ENCODE results near the gene MMP17.

Gene MMP17

GRCh38 chr12:131850856-131851559 lies 22.8 kb downstream of the MMP17 start:
- DNase-seq (ENCODE audit: low read depth): no peak

GRCh38 chr12:131851741-131852550 lies 23.8 kb downstream of the MMP17 start:
- no peak for DNase-seq (ENCODE audit: low read depth)

DNA sequence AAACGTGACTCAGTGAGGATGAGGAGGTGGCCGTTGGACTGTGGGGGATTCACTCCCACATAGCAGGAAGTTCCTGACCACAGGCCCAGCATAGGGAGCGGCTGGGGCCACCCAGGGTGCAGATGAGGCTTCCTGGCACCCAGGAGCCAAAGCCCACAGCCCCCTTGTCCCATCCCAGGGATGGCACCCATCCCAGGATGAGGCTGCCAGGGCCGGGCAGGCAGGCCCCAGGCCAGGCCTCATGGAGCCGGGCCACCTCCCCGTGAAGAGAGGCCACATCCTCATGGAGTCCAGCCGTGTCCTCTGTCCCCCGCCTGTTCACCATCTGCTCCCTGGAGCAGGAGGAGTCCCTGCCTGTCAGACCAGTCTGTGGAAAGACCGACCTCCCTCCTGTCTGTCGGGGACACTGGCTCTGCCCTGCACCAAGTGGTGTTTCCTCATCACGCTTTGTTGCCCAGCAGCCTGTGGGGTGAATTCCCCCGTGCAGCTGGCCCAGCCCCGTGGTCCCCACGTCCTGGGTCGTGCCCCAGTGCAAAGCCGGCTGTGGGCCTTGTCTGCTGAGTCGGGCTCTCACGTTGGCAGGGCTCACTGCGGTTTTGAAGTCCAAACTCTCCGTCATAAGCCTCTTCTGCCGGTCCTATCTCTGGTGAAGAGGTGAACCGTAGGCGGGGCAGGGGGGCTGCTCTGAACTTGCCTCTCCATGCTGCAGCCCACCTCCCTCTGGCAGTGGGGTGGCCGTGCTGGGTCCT lies 24.5 kb downstream of the MMP17 start:
- no peak for DNase-seq (ENCODE audit: low read depth)

- no peak for DNase-seq (ENCODE audit: low read depth)
These were observed 25.9 kb downstream of the MMP17 start for GRCh38 chr12:131853832-131854797.

DNA sequence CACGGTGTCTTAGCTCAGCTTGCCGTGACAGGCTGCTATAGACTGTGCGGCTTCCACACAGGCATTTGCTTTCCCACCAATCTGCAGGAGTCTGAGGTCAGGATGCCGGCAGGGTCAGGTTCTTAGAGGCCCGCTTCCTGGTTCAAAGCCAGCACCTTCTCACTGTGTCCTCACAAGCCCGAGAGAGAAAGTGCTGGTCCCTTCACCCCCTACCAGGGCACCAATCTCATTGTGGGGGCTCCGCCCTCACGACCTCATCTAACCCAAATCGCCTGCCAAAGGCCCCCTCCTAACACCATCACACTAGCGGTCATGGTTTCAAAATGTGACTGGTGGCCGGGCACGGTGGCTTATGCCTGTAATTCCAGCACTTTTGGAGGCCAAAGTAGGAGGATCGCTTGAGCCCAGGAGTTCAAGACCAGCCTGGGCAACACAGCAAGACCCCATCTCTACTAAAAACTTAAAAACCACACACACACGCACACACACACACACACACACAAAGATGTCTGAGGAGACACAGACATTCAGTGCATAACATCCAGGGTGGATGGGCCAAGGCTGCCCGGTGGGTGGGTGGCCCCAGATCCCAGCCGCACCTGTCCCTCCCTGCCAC lies 26.8 kb downstream of the MMP17 start:
- no peak for DNase-seq (ENCODE audit: low read depth)

DNA sequence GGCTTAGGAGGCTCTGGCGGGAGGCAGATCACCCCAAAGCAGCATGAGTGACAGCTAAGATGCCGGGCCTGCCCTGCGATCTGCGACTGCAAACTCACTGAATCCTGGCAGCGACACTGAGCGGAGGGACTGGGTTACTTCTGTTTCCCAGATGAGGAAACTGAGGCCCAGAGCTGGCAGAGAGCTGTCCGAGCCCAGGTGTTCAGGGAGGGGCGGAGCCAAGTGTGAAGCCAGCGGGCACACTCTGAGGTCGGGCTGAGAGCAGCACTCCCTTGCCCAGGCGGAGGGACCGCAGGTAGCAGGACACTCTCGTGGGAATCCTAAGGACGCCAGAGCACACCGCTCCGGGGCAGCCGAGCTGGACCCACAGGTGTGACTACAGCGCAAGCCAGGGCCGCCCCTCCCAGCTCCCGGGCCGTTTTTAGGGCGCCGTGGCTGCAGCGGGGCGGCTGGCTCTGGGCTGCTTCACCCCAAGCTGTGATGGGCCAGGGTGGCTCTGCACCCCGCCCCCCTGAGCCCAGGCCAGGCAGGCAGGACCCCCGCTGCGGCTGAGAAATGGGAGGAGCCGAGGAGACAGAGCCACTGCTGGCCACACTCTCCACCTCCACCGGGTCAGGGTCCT lies 27.4 kb downstream of the MMP17 start:
- no peak for DNase-seq (ENCODE audit: low read depth)

DNA sequence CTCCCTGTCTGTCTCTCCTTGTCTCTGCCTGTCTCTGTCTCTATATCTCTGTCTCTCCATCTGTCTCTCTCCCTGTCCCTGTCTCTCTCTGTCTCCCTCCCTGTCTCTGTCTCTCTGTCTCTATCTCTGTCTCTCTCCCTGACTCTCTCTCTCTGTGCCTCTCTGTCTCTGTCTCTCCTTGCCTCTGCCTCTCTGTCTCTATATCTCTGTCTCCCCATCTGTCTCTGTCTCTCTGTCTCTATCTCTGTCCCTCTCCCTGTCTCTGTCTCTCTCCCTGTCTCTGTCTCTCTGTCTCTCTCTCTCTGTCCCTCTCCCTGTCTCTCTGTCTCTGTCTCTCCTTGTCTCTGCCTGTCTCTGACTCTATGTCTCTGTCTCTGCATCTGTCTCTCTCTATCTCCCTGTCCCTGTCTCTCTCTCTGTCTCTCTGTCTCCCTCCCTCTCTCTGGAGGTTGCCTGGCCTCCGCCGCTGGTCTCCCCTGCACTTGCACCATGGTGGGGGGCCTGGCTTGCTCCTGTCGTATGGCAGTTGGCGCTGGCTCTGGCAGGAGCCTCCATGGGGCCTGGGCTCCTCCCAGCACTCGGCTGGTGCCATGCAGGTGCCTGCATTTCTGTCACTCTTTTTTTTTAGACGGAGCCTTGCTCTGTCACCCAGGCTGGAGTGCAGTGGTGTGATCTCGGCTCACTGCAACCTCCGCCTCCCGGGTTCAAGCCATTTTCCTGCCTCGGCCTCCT lies 28.3 kb downstream of the MMP17 start:
- DNase-seq (ENCODE audit: low read depth): no peak

DNA sequence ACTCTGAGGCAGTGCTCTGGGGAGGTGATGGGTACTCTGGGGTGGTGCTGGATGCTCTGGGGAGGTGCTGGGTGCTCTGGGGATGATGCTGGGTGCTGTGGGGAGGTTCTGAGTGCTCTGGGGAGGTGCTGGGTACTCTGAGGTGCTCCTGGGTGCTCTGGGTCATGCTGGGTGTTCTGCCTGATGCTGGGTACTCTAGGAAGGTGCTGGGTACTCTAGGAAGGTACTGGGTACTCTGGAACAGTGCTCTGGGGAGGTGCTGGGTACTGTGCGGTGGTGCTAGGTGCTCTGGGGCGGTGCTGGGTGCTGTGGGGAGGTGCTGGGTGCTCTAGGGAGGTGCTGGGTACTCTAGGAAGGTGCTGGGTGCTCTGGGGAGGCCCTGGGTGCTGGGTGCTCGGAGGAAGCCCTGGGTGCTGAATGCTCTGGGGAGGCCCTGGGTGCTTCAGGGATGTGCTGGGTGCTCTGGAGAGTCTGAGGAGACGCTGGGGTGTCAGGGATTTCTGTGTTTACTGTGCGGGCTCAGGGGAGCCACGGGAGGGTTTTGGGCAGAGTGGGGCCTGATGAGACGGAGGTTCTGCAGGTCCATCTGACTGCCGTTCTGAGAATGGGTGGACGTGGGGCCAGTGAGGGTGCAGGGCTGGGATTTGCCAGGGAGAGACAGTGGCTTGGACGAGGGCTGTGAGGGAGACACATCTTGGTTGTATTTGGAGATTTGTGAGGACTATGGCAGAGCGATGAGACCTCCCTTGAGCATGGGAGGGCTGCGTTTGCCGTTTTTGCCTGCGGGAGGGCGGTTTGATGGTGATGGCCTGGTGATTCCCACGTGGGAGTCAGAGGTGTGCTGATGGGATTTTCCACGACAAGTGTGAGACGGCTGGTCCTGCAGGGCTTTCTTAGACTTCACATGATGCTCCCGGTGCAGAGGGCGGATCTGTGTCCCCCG lies 30.0 kb downstream of the MMP17 start:
- DNase-seq (ENCODE audit: low read depth): no peak

- no peak for DNase-seq (ENCODE audit: low read depth)
These were observed 32.5 kb downstream of the MMP17 start for GRCh38 chr12:131860472-131861260.

DNA sequence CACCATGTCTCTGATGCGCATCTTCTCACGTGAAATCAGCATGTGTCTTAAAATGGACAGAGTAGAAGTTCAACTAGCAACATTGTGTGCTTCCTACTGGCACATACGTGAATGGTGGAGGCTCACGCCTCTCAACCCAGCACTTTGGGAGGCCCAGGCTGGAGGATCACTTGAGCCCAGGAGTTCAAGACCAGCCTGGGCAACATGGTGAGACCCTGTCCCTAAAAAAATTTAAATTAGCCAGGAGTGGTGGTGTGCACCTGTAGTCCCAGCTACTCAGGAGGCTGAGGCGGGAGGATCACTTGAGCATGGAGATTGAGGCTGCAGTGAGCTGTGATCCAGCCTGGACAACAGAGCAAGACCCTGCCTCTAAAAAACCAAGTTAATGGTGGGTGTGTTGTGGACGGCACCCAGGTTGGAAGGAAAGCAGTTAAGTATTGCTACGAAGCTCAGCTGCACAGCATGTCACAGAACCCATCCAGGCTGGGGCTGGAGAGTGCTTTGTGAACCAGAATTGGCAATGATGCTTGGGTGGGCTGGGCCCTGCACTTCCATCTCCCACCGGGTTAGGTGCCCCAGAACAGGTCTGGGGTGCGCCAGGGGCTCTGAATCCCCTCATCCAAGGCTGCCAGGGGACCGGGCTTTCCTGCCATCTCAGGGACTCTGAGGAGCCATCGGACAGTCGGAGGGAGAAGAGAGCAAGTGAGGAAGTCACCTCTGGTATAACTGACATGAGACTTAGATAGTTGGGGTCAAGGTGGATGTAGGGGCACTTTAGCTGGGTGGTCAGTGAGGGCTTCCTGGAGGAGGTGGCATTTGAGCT lies 33.3 kb downstream of the MMP17 start:
- DNase-seq (ENCODE audit: low read depth): no peak

DNA sequence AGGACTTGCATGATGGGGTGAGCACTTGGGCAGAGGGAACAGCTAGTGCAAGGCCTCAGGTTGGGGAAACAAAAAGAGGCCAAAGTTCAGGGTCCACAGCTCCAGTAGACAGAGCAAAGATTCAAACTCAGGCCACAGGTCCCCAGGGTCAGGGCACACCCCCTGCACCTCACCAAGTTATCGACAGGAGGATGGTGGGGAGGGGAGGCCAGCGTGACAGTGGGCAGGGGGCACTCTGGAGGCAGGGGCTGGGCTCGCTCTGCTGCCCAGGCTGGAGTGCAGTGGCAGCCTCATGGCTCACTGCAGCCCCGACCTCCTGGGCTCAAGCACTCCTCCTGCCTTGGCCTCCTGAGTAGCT lies 33.9 kb downstream of the MMP17 start:
- DNase-seq (ENCODE audit: low read depth): no peak

- DNase-seq (ENCODE audit: low read depth): no peak
These were observed 34.4 kb downstream of the MMP17 start for GRCh38 chr12:131862600-131862993.

DNA sequence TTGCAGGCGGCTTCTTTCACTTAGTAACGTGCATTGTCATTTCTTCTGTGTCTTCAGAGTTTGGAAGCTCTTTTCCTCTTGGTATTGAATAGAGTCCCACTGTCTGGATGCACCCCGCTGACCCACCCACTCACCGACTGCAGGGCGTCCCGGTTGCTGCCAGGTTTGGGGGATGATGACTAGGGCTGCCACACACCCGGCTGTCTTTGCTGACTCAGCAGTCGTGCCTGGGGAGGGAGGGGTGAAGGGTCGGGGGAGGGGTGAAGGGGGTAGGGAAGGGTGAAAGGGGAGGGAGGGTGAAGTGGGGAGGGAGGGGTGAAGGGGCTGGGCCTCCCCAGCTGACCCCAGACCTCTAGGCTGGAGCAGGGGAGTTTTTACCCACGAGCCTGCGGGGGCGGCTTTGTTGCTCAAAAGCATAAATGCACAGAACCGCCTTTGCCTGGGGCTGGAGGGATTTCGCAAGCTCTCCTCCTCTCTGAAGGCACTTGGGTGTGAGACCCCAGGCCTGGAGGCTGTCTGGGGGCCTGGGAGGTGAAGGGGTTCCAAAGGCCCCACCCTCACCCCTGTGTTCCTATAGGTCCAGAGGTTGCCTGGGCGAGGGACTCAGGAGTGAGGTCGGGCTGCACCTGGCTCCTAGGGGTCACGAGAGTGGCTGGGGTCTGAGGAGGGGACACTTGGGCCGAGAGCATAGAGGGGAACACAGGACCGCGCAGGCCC lies 35.0 kb downstream of the MMP17 start:
- DNase-seq (ENCODE audit: low read depth): no peak

DNA sequence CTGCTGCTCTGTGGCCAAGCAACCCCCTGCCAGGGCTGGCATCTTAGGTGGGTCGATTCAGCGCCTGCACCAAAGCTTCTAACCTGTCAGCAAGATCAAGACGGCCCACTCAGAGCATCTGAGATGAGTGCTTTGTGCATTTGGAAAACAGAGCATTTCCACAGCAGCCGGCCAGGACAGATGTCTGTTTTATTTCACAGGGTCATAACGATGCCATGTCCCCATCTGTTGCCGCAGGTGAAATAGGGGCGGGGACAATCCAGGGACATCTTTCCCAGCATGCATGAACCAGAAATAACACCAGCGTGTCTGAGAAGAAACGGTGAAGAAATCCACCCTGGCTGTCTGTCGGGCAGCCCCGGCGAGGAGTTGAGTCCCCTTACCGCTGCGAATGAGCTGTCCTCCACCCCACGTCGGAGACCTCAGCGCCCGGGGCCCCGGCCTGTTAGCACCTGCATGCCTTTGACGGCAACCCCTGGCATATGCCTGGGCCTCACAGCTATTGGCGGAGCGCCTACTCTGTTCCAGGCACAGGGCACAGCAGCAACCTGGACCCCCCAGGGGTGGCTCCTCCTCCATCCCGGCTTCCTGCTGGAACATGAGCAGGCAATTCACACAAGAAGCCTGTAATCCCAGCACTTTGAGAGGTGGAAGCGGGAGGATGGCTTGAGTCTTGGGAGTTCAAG lies 35.7 kb downstream of the MMP17 start:
- no peak for DNase-seq (ENCODE audit: low read depth)

GRCh38 chr12:131864469-131864868 lies 36.3 kb downstream of the MMP17 start:
- no peak for DNase-seq (ENCODE audit: low read depth)

Measured in stimulated activated CD8-positive, alpha-beta memory T cell treated with anti-CD3 and anti-CD28 coated beads, Interleukin-12 subunit alpha, Interleukin-12 subunit beta, amount 100 ng/mL, for 4 hours (primary cell).